D341Med (cell line): ENCODE data around the gene LIX1L.

Source experiments
- DNase-seq: peaks from one replicate; pipeline ENCODE4 v3.0.0; 2012; ENCODE audit warnings: low spot score

Gene LIX1L

DNA sequence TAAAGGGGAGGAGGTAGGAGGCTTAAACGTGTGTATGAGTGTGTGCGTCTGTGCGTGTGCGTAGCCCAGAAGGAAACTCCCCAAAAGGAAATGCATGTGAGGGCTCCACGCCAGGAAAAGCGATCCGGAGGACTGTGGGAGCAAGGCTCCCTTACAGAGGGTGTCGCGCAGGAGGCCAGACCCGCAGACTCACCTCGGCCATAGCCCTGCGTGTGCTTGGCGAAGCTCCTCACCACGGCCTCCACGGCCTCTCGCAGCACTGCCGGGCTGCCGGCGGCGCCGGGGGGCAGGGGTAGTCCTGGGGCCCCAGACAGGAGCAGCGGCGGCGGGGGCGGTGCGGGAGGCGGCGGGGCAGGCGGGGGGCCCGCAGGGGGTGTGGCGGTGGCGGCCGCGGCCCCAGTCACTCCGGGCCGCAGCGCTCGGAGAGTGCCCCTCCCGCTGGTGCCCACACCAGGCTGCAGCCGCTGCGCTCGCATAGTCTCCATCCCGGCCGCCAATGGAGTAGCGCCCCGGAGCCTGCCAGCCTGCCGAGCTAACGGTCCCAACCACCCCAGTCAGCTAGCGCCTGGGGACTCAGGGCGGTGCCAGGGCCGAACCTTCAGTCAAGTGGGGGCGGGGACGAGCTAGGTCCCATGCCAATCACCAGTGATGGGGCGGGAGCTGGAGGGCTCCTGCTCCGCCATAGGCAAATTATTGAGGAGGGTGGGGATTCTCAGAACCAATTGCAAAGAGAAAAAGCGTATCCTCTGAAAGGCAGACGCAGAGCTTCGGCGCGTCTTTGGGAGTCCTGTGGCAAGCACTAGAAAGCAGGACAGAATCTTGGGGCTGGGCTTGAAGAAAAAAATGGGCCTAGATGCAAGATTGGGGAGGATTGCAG lies at the start of gene LIX1L:
Gene LIX1L (minus strand): TSS at position 575 of the 877 bp plus-strand sequence. CDS start 90 bp downstream, at position 485.
- peak; percentile 96 for DNase-seq

DNA sequence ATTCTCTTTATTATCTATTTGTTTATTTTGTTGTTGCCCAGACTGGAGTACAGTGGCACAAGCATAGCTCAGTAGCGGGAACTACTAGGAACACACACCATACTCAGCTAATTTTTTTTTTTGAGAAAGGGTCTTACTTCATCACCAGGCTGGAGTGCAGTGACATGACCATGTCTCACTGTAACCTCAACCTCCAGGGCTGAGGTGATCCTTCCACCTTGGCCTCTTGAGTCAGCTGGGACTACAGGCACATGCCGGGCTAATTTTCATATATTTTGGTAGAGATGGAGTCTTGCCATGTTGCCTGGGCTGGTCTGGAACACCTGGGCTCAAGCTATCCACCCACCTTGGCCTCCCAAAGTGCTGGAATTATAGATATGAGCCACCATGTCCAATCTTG lies 43.9 kb upstream of the LIX1L start:
- no peak for DNase-seq

DNA sequence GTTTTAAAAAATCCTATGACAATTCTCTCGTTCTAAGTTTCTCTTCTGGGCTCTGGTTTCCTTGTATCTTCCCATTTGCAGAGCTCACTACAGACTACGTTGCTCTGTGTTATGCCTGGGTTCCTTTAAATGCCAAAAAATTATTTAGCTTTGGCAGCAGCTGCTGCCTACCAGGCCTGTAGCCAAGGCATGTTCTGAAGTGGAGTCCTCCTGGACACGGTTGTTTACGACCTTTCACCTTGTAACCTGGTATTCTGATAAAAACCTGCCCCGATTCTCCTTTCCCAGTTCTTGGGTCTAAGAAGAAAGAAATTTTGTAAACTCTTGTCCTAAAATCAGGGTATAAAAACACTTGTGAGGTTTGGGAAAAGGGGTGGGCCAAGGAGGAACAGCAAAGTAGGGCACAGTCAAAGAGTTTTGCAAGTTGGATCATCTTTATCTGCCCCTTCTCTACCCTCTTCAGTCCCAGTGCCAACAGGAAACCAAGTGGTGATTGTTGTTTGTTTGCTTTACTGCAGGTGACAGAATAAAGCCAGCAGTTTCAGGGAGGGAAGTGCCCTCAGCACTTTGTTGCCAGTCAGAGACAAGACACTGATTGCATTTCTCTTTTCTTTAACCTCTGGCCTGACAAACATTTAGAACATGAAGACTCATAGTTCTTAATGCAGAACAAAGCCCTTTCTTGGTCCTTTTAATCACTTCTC lies 41.7 kb upstream of the LIX1L start:
- no peak for DNase-seq

DNA sequence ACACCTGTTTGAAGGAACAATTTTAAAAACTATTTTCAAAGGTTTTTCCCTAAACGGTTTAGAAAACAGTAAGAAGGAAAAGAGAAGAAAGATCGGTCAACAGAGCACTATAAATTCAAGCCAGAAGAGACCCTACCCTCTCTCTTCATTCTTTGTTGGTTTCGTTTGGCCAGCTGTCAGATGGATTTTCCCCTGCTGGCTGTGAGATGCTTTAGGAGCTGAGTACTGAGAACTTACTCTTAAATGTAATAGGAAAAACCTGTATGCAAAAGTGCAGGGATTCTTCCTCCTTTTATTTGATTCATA lies 39.9 kb upstream of the LIX1L start:
- DNase-seq: no peak

DNA sequence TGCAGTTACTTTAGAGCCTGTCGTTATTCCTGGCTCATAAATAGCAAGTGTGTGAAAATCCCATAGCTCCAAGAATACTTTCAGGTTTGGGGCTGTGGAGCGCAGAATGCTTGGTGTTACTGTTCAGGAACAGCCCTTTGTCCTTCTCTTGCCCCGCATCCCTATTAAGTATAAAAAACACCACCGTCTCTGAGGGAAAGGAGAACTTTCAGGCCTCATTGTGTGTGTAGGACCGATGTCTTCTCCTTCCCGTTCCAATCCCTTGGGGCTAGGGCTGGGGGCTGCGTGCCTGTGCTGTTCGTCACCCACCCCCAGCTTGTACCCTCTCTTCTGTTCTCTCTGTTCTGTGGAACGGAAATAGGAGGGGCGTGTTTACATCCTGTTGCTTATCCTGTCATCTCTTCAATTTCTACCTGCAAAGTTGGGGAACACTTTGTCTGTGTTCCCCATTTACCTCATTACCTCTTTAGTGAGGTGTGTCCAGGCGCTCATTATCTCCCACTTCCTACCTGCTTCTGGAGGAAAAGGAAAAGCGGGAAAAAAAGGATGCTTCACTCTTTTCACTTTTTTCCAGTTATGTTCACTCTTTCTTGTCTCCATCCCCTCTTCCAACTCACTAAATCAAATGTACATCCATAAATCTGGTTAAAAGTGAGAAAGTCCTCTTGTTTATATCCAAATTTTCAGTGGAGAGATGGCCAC lies 39.4 kb upstream of the LIX1L start:
- DNase-seq: no peak

DNA sequence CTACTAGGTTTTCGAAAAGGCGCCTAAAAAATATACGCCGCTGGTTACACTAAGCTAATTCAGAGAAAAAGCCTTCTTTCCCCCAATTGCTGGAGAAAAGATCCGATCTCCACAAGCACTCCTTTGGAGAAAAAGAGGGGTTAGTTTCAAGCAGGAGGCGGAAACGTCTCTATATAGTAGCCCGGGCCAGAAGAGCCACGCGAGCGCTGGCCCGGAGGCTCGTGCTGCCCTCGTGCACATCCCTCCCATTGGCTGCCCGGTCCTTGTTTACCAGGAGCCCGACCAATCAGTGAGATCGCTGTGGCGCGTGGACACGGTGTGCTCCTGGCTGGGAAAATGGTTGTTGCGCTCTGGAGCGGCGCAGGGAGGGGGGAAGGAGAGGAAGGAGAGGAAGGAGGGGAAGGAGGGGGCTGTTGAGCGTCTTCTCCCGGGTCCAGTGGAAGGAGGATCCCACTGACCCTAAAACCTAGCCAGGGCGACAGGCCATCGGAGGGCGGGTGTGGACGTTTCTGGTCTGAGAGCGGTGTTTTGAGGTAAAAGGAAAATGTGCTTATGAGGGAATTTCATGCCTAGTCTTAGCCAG lies 38.7 kb upstream of the LIX1L start, which contains the start of gene TXNIP:
Gene TXNIP (minus strand): TSS at position 147 of the 583 bp plus-strand sequence. CDS start 313 bp downstream, outside the sequence.
- peak; percentile 100 for DNase-seq

DNA sequence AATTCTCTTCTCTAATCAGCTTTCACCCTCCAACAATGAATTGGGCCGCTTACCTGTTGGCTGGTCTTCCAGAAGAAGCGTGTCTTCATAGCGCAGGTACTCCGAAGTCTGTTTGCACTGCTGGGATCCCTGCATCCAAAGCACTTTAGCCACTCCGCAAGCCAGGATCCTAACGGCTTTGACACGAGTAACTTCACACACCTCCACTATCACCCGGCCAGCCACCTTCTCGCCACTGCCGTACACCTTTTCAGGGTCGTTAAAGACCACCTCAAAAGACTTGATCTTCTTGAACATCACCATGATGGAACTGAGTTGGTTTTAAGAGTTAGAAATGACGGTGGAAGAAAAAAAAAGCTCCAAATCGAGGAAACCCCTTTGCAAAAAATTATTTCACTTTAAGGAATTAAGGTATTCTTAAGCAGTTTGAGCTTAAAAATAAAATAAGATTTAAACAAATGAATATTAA lies 38.2 kb upstream of the LIX1L start:
- DNase-seq: peak; percentile 51

DNA sequence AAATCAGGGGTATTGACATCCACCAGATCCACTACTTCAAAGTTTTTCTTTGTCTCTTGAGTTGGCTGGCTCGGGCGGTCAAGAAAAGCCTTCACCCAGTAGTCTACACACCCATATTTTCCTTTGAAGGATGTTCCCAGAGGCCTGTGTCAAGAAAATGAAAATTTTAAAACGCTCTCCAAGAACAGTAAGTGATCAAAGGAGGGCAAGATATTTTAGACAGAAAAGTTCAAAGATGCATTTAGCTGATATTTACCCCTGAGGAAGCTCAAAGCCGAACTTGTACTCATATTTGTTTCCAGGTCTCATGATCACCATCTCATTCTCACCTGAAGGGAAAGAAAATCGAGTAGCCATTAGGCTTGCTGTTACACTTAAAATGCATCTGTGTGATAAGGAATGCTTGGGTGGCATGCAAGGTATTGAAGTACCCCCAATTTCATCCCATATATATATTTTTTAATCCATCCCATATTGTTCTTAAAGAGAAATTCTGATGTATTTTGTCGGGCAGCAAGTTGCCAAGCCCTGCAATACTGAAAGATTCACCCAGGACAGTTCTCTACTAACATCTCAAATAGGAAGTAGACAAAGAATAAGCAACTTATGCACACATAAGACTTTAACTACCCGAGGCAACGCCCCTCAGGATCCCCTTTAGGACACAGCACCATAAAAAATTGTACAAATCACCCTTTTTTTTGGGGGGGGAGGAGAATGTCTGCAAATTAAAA lies 37.5 kb upstream of the LIX1L start:
- no peak for DNase-seq

DNA sequence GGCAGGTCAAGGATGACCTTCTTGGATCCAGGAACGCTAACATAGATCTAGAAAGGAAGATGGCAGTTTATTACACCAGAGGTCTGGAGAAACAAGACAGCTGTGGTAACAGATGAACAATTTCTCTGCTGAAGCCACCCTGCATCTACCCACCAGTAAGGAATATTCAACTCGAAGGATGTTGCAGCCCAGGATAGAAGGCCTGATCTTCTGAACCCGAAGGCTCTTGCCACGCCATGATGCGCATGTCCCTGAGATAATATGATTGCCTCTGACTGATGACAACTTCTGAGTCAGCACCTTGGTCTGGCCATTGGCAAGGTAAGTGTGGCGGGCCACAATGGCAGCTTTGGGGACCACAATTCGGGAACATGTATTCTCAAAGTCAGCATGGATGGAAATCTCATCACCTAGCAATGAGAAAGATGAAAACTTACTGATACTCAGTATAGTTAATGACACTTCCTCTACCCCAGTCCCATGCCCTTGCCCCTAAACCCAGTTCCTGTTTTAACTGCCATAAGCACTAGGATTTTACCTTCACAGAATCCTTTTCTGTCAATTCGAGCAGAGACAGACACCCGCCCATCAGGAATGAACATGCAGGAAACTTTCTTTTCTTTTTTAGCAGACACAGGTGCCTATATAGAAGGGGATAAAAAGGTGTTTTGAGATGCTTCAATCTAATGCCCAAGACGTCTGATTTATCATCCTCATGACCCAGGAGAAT lies 36.7 kb upstream of the LIX1L start:
- no peak for DNase-seq

DNA sequence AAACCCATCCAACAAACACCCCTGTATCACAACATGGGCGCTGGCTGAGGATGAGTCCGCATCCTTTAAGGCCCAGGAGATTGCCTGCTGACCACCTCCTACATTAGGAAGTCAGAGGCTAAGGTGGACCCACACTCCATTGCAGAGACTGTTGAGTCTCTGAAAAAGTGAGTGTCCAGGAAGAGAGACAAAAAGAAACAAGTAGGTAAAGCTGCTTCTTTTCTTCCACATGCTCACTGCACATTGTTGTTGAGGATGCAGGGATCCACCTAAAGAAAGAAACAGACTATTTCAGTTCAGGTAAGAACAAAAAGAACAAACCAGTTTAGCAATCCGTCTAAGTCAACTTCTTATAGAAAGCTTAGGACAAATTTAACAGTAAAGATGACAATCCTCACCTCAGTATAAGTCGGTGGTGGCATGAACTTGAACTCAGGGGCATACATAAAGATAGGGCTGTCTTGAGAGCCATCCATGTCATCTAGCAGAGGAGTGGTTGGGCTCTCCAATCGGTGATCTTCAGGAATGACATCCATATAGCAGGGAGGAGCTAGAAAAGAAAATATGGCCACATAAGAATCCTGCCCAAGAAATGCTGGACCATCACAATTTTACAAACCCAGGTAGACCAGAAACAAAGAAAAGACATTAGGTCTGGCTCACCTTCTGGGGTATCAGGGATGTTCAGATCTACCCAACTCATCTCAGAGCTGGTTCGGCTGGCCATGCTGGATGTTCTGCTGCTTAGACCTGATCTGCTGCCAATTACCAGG lies 36.0 kb upstream of the LIX1L start:
- DNase-seq: no peak

DNA sequence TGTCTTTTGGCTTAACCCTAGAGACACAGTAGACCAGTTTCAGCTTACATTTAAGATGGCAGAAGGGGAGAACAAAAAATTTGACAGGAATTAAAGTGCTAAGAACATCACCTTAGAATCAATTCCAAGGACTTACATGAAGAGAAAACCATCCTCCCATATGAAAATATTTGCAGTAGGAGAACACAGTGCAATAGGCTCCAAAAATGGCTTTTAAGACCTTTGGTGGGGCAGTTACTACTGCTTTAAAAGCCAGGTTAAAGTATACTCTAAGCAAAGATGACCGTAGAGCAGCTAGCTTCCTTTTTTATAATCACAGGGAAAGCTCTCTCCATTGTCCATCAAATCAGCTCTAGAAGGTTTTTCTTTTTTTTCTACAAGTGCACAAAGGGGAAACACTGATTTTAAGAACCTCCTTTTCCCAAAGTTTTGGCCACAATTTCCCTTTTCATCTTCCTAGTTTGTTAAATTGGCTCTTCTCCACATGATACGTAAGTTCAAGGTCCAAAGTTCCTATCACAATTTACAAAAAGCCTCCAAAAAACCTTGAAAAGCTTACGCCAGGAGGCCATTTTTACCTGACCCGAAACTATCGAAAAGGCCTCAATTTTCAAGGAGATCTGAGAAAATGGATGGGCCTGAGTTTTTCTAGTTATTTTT lies 35.3 kb upstream of the LIX1L start:
- no peak for DNase-seq

DNA sequence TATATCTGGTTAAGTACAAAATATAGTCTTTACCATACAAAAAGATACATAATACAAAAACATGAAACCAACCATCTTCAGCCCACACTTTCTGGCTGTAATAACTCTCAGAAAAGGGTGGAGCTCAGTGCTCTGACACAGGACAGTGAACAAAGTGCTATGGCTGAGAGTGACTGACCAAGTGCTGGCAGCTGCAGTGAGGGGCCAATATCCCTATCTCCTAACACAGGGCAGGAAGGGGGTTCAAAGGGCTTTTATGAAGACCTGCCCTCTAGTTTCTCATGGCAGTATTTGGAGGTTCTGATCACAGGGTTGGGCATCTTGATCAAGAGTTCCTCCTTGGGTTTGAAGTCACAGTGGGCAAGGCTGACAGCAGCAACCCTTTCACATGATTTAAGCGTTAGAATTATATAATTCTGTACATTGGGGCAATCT lies 34.7 kb upstream of the LIX1L start:
- no peak for DNase-seq

DNA sequence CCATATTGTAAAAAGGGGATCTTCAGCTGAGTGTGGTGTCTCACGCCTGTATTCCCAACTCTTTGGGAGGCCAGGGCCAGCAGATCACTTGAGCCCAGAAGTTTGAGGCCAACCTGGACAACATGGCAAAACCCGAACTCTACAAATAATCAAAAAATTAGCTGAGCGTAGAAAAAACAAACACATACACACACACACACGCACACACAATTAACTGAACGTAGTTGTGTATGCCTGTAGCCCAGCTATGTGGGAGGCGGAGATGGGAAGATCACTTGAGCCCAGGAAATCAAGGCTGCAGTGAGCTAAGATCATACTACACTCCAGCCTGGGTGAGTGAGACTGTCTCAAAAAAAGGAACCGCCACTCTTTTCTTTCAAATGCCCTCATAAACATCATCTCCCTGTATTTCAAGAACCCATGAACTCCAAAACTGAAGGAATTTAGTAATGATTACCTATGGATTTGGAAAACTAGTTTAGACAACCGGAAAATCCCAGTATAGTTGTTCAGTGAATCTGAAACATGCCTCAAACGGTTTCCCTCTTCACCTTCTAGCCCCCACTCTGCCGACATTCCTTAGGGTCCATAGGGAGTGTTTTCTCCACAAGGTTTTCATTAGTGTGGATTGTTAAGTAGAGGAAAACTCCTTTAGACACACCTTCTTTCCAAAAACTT lies 34.1 kb upstream of the LIX1L start:
- DNase-seq: no peak

DNA sequence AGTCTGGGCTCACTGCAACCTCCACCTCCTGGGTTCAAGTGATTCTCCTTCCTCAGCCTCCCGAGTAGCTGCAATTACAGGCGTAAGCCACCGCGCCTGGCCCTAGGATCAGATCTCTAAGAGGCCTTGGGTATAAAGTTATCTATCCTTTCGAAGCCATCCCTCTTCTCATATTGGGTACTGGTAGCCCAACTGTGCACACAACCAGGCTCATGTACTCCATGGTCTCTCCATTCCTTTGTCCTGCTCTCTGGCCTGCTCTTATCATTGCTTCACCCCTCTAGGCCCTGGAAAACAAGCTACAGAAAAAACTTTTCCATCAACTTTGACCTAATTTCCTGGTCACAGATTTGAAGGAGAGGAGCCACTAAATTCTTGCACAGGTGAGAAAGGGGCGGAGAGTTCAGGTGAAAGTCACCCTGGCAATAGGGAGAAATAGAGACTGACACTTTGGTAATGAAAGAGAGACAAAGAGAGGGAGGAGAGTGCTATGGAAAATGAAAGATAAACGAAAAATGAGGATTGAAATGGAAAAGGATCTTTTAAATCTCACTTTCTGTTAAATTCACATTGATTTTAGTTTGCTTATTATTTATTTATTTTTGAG lies 32.5 kb upstream of the LIX1L start:
- DNase-seq: no peak

DNA sequence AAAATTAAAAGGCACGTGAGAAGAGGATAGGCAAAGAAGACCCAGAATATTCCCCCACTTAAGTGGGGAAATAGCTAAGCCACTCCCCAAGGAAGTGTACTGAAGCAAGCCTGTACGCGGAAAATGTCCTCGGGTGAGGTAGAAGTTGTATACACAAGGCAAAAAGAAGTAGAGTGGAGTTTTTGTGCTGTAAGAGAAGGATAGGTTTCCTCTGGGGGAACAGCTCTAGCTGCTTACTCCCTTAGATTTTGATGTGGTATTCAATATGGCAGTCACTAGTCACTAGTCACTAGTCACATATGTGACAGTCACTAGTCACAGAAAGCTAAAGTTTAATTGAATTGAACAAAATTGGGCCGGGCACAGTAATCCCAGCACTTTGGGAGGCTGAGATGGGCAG lies 31.0 kb upstream of the LIX1L start:
- DNase-seq: no peak

DNA sequence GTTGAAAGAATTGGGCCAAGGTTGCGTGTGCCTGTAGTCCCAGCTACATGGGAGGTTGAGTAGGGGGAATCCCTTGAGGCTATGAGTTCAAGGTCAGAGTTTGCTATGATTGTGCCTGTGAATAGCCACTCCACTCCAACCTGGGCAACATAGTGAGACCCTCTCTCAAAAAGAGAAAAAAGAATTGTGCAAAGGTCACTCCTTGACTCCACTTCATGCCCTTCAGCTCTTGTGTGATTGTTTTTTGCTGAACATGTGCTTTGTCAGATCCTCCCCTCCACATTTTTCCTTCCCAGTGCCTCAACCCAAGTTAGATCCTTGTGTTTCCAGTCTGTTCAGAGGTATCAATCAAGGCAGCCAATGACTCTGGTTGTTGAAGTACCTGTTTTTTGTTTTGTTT lies 30.1 kb upstream of the LIX1L start:
- DNase-seq: no peak

DNA sequence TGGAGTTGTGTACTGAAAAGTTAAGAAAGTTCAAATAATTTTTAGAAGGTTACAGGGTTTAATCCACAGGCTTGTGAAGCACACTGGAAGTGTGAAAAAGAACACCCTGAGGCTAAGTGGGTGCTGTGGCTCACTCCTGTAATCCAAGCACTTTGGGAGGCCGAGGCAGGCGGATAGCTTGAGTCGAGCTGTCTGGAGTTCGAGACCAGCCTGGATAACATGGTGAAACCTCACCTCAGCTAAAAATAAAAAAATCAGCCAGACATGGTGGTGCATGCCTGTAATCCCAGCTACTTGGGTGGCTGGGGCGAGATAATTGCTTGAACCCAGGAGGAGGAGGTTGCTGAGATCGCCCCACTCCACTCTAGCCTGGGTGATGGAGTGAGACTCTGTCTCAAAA lies 28.7 kb upstream of the LIX1L start:
- no peak for DNase-seq
